GM13976 (cell line): ENCODE results near the gene TP63.

Source experiments
- DNase-seq: peaks from one replicate; pipeline ENCODE4 v3.0.0; 2012; ENCODE audit warnings: low spot score
- CTCF ChIP-seq: IDR thresholded peaks from 2 replicates; pipeline ENCODE4 v1.5.1; 2012; ENCODE audit warnings: borderline replicate concordance, mild to moderate bottlenecking; ENCODE audit not compliant: insufficient read depth; ENCODE audit errors: extremely low read depth, missing control alignments, control extremely low read depth
- in situ Hi-C: fragments of 300-500 bp; cut with MboI; formaldehyde crosslinking; loops from one replicate; pipeline ENCODE4 v1.12.0; 2022; ENCODE audit warnings: low sequenced_read_pairs, mixed read lengths, inconsistent platforms; ENCODE audit not compliant: unreplicated experiment

TP63 gene

GRCh38 chr3:189883113-189883753, 252.0 kb downstream of the TP63 start:
- TF ChIP-seq CTCF = no peak
- in situ Hi-C loops = no loop called here
- no peak for DNase-seq

- in situ Hi-C loops = no loop called here
- no peak for TF ChIP-seq CTCF
- DNase-seq = no peak
Observed at GRCh38 chr3:189890496-189890895, 259.3 kb downstream of the TP63 start.

- no peak for TF ChIP-seq CTCF
- in situ Hi-C loops = no loop called here
Observed at GRCh38 chr3:189896533-189896932, 265.3 kb downstream of the TP63 start.

GRCh38 chr3:189897406-189897805, 266.2 kb downstream of the TP63 start:
- in situ Hi-C loops = no loop called here
- no peak for TF ChIP-seq CTCF
- DNase-seq = no peak

More at GRCh38 chr3:189896533-189896932, 265.3 kb downstream of the TP63 start:
- no peak for DNase-seq

GRCh38 chr3:189898559-189899153, 267.5 kb downstream of the TP63 start:
- in situ Hi-C loops = no loop called here
- no peak for TF ChIP-seq CTCF
- DNase-seq = no peak

GRCh38 chr3:189899186-189899585, 268.0 kb downstream of the TP63 start:
- no peak for DNase-seq
- TF ChIP-seq CTCF = no peak
- in situ Hi-C loops = no loop called here

- in situ Hi-C loops = no loop called here
- TF ChIP-seq CTCF = no peak
- no peak for DNase-seq
Observed at GRCh38 chr3:189900578-189900977, 269.4 kb downstream of the TP63 start.
